ENCODE measurements around the gene ZSWIM4.
"Not testable (repeated sequence)": the region's sequence is repeated elsewhere in the genome, so short reads cannot be mapped to it uniquely, and the experiment has no call there.

Gene ZSWIM4

DNA sequence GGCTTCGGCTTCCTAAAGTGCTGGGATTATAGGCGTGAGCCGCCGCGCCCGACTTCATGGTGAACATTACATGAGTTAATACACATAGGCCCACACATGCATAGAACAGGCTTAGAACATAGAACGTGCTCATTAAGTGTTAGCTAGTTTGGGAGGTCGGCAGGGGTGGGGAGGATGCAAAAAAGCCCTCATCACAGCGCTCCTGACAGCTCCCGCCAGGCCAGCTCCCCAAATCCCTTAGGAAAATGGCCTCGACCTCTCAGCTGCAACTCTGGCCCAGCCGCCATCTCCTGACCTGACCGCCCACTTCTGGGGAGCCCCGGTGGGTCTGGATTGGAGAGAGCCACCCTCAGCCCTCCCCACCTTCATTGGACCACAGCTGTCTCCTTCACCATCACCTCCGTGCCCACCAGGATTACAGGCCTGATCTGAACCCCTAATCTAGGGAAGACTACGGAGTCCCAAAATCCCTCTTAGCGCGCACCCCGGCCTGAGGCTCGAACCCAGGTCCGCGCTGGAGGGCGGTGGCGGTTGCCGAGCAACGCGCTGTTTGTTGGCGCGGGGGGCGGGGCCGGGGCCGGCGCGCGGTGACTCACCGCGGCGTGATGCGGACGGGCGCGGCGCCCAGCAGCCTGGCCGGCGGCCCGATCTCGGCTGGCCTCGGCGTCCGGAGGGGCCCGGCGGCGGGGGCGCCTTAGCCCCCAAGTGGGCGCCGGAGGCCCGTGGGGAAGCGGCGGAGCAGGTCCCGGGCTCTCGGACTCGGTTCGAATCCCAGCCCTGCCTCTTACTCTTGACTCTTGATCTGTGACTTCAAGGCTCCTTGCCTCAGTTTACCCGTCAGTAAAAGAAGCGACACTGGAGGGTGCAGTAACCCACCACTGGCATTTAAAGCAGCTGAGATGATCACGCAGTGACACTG lies 55.0 kb downstream of the ZSWIM4 start:
- Histone ChIP-seq H4K8ac (ENCODE audit: low read depth, low read length) (peak overlapping the region; percentile 99), H3K4ac (ENCODE audit: low read depth, low read length) (peak overlapping the region; percentile 98)

DNA sequence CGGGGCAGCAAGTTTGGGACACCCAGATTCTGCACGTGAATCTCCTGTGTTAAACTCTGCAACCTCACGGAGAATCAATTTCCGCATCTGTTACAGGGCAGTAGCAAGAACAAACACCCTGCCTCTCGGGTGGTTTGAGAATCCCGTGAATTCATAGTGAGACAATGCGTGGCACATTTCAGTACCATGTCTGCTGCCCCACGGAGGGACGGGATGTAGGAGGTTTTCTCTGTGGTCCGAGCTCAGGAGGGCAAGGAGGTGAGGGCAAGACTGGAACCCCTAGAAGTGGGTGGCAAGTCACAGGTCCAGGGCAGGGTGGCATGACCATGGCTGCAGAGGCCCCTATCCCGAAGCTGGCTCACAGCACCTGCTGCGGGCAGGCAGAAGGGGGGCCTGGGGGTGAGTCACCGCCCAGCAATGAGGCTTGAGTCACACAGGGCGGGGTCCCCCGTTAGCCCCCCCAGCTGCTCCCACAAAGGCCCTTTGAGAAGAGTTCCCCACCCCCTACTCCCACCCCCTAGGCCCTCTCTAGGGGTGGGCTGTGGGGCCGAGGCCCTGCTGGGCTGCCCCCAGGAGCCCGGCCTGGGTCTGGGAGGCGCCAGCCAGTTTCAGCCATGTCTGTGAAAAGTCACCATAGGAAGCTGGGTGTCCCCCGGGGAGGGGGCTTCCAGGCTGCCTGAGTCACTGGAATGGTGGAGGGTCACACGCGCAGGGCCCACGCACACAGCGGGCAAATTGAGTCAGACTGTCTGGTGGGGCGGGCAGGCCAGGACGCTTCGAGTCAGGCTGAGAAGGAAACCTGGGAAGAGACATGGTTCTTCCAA lies 55.9 kb downstream of the ZSWIM4 start:
- Histone ChIP-seq H3K14ac (ENCODE audit: low read length) (peak overlapping the region; percentile 93), H2BK120ac (ENCODE audit: insufficient read depth, low read length, poor library complexity) (peak overlapping the region; percentile 99), H3K79me2 (ENCODE audit: control insufficient read depth, insufficient read depth, low read length, poor library complexity) (peaks cover 28% of the 10 kb centered on the region), H3K27ac (ENCODE audit: low read depth, low read length) (peak overlapping the region; percentile 95), H2BK5ac (ENCODE audit: low read depth, low read length, poor library complexity) (peak overlapping the region; percentile 100), H3K23ac (ENCODE audit: low read length) (no peak overlapping the region), H3K4me1 (ENCODE audit: control insufficient read depth in 1 of 2, insufficient read depth in 2 of 2, low read length in 2 of 2) (peaks cover 44 to 48% of the 10 kb centered on the region in 2 experiments), H2AFZ (ENCODE audit: insufficient read depth, low read length, poor library complexity) (peak overlapping the region; percentile 24), H3K79me1 (ENCODE audit: low read length) (peaks cover 66% of the 10 kb centered on the region), H4K8ac (ENCODE audit: low read depth, low read length) (peak overlapping the region; percentile 96), H2AK5ac (ENCODE audit: low read length) (peak overlapping the region; percentile 95), H3K9me3 (ENCODE audit: insufficient read depth, low read depth, low read length) (no peaks in the 10 kb centered on the region), H3K4me2 (ENCODE audit: low read length) (peak overlapping the region; percentile 13), H3K18ac (ENCODE audit: low read length) (peak overlapping the region; percentile 93), H3K4ac (ENCODE audit: low read depth, low read length) (peak overlapping the region; percentile 94), H3K9ac (ENCODE audit: low read length) (no peak overlapping the region), H4K12ac (ENCODE audit: low read depth, low read length) (peak overlapping the region; percentile 84), H3K27me3 (ENCODE audit: insufficient read depth, low read length) (no peaks in the 10 kb centered on the region), H2BK12ac (ENCODE audit: low read length) (peak overlapping the region; percentile 99), H4K91ac (ENCODE audit: low read depth, low read length) (peak overlapping the region; percentile 100), H3K4me3 (ENCODE audit: low read depth, low read length) (no peak overlapping the region), H3K36me3 (ENCODE audit: control insufficient read depth in 1 of 2, insufficient read depth in 2 of 2, low read length in 2 of 2) (no peaks in the 10 kb centered on the region)
- peak; percentile 86 to 91 for DNase-seq
- no CpG with 5 or more reads among the region's 26 CpGs for WGBS (ENCODE audit: extremely low coverage, insufficient coverage, insufficient read length)

More for the DNA sequence above, 55.0 kb downstream of the ZSWIM4 start:
- H3K4me1 ChIP-seq (ENCODE audit: control insufficient read depth in 1 of 2, insufficient read depth in 2 of 2, low read length in 2 of 2) = peaks cover 48 to 51% of the 10 kb centered on the region in 2 experiments
- H2AK5ac ChIP-seq (ENCODE audit: low read length) = peak overlapping the region; percentile 96
- H3K18ac ChIP-seq (ENCODE audit: low read length) = peak overlapping the region; percentile 99
- H2BK12ac ChIP-seq (ENCODE audit: low read length) = peak overlapping the region; percentile 100
- H3K14ac ChIP-seq (ENCODE audit: low read length) = peak overlapping the region; percentile 100
- no peak overlapping the region for H3K9ac ChIP-seq (ENCODE audit: low read length)
- no peak overlapping the region for H3K23ac ChIP-seq (ENCODE audit: low read length)
- no peaks in the 10 kb centered on the region for H3K36me3 ChIP-seq (ENCODE audit: control insufficient read depth in 1 of 2, insufficient read depth in 2 of 2, low read length in 2 of 2)
- H4K91ac ChIP-seq (ENCODE audit: low read depth, low read length) = peak overlapping the region; percentile 100
- no peak overlapping the region for H3K4me3 ChIP-seq (ENCODE audit: low read depth, low read length)
- H4K12ac ChIP-seq (ENCODE audit: low read depth, low read length) = peak overlapping the region; percentile 69
- peak overlapping the region; percentile 98 for H2AFZ ChIP-seq (ENCODE audit: insufficient read depth, low read length, poor library complexity)
- H3K79me2 ChIP-seq (ENCODE audit: control insufficient read depth, insufficient read depth, low read length, poor library complexity) = peaks cover 28% of the 10 kb centered on the region
- H2BK5ac ChIP-seq (ENCODE audit: low read depth, low read length, poor library complexity) = peak overlapping the region; percentile 100
- peak overlapping the region; percentile 95 for H3K27ac ChIP-seq (ENCODE audit: low read depth, low read length)
- H3K4me2 ChIP-seq (ENCODE audit: low read length) = peak overlapping the region; percentile 13
- no peaks in the 10 kb centered on the region for H3K27me3 ChIP-seq (ENCODE audit: insufficient read depth, low read length)
- peak overlapping the region; percentile 99 for H2BK120ac ChIP-seq (ENCODE audit: insufficient read depth, low read length, poor library complexity)
- DNase-seq = peak; percentile 71 to 86
- H3K9me3 ChIP-seq (ENCODE audit: insufficient read depth, low read depth, low read length) = no peaks in the 10 kb centered on the region
- H3K79me1 ChIP-seq (ENCODE audit: low read length) = peaks cover 72% of the 10 kb centered on the region
- no CpG with 5 or more reads among the region's 66 CpGs for WGBS (ENCODE audit: extremely low coverage, insufficient coverage, insufficient read length)

GRCh38 chr19:13851734-13852114 lies 56.5 kb downstream of the ZSWIM4 start:
- Histone ChIP-seq H3K27ac (ENCODE audit: low read depth, low read length) (peak overlapping the region; percentile 98), H3K79me1 (ENCODE audit: low read length) (peaks cover 60% of the 10 kb centered on the region), H4K91ac (ENCODE audit: low read depth, low read length) (peak overlapping the region; percentile 100), H3K14ac (ENCODE audit: low read length) (peak overlapping the region; percentile 92), H2AK5ac (ENCODE audit: low read length) (peak overlapping the region; percentile 85), H3K4ac (ENCODE audit: low read depth, low read length) (peak overlapping the region; percentile 94), H3K79me2 (ENCODE audit: control insufficient read depth, insufficient read depth, low read length, poor library complexity) (peaks cover 24% of the 10 kb centered on the region), H3K18ac (ENCODE audit: low read length) (peak overlapping the region; percentile 93), H2AFZ (ENCODE audit: insufficient read depth, low read length, poor library complexity) (peak overlapping the region; percentile 24), H4K8ac (ENCODE audit: low read depth, low read length) (peak overlapping the region; percentile 96), H2BK120ac (ENCODE audit: insufficient read depth, low read length, poor library complexity) (peak overlapping the region; percentile 99), H2BK5ac (ENCODE audit: low read depth, low read length, poor library complexity) (peak overlapping the region; percentile 100), H2BK12ac (ENCODE audit: low read length) (peak overlapping the region; percentile 99), H4K12ac (ENCODE audit: low read depth, low read length) (peak overlapping the region; percentile 84), H3K4me1 (ENCODE audit: control insufficient read depth in 1 of 2, insufficient read depth in 2 of 2, low read length in 2 of 2) (peaks cover 39 to 42% of the 10 kb centered on the region in 2 experiments)
- not testable (repeated sequence) for H3K27me3 ChIP-seq (ENCODE audit: insufficient read depth, low read length); H3K4me2 ChIP-seq (ENCODE audit: low read length); H3K9ac ChIP-seq (ENCODE audit: low read length); DNase-seq; H3K23ac ChIP-seq (ENCODE audit: low read length); H3K9me3 ChIP-seq (ENCODE audit: insufficient read depth, low read depth, low read length); H3K36me3 ChIP-seq (ENCODE audit: control insufficient read depth in 1 of 2, insufficient read depth in 2 of 2, low read length in 2 of 2); H3K4me3 ChIP-seq (ENCODE audit: low read depth, low read length)
- no CpG with 5 or more reads among the region's 5 CpGs for WGBS (ENCODE audit: extremely low coverage, insufficient coverage, insufficient read length)

- H2BK5ac ChIP-seq (ENCODE audit: low read depth, low read length, poor library complexity) = peak overlapping the region; percentile 87
- peak overlapping the region; percentile 39 for H3K4ac ChIP-seq (ENCODE audit: low read depth, low read length)
- H3K27me3 ChIP-seq (ENCODE audit: insufficient read depth, low read length); H3K4me2 ChIP-seq (ENCODE audit: low read length); H3K4me3 ChIP-seq (ENCODE audit: low read depth, low read length); H3K9me3 ChIP-seq (ENCODE audit: insufficient read depth, low read depth, low read length); H4K12ac ChIP-seq (ENCODE audit: low read depth, low read length); H3K9ac ChIP-seq (ENCODE audit: low read length); H3K36me3 ChIP-seq (ENCODE audit: control insufficient read depth in 1 of 2, insufficient read depth in 2 of 2, low read length in 2 of 2); H2AFZ ChIP-seq (ENCODE audit: insufficient read depth, low read length, poor library complexity); H3K23ac ChIP-seq (ENCODE audit: low read length): not testable (repeated sequence)
- peak overlapping the region; percentile 61 for H3K18ac ChIP-seq (ENCODE audit: low read length)
- no CpG with 5 or more reads among the region's 12 CpGs for WGBS (ENCODE audit: extremely low coverage, insufficient coverage, insufficient read length)
- H3K79me1 ChIP-seq (ENCODE audit: low read length) = peaks cover 55% of the 10 kb centered on the region
- H4K8ac ChIP-seq (ENCODE audit: low read depth, low read length) = peak overlapping the region; percentile 81
- peak overlapping the region; percentile 99 for H2BK12ac ChIP-seq (ENCODE audit: low read length)
- peak overlapping the region; percentile 71 for H2AK5ac ChIP-seq (ENCODE audit: low read length)
- H2BK120ac ChIP-seq (ENCODE audit: insufficient read depth, low read length, poor library complexity) = peak overlapping the region; percentile 84
- peaks cover 38 to 39% of the 10 kb centered on the region in 2 experiments for H3K4me1 ChIP-seq (ENCODE audit: control insufficient read depth in 1 of 2, insufficient read depth in 2 of 2, low read length in 2 of 2)
- DNase-seq = peak; percentile 79 to 85
- peak overlapping the region; percentile 97 for H4K91ac ChIP-seq (ENCODE audit: low read depth, low read length)
- H3K79me2 ChIP-seq (ENCODE audit: control insufficient read depth, insufficient read depth, low read length, poor library complexity) = peaks cover 23% of the 10 kb centered on the region
- H3K27ac ChIP-seq (ENCODE audit: low read depth, low read length) = peak overlapping the region; percentile 98
- H3K14ac ChIP-seq (ENCODE audit: low read length) = peak overlapping the region; percentile 72
These were observed 57.0 kb downstream of the ZSWIM4 start for GRCh38 chr19:13852171-13852707.

Data from trophoblast cell (in vitro differentiated cells and primary cell).